Measurements from ENCODE around the gene HGD. TPM values are rescaled to one million over a fixed set of nuclear protein-coding genes. Genes with fewer than 3 reads are reported as not detected.

The HGD gene
- total RNA-seq, 2 experiments from 2014 or later = 0.19 TPM; not detected in 1

- H3K4me3 ChIP-seq (ENCODE audit: low read depth, low read length, poor library complexity, severe bottlenecking) = no peak overlapping the region
- TF ChIP-seq, protein P1, sequence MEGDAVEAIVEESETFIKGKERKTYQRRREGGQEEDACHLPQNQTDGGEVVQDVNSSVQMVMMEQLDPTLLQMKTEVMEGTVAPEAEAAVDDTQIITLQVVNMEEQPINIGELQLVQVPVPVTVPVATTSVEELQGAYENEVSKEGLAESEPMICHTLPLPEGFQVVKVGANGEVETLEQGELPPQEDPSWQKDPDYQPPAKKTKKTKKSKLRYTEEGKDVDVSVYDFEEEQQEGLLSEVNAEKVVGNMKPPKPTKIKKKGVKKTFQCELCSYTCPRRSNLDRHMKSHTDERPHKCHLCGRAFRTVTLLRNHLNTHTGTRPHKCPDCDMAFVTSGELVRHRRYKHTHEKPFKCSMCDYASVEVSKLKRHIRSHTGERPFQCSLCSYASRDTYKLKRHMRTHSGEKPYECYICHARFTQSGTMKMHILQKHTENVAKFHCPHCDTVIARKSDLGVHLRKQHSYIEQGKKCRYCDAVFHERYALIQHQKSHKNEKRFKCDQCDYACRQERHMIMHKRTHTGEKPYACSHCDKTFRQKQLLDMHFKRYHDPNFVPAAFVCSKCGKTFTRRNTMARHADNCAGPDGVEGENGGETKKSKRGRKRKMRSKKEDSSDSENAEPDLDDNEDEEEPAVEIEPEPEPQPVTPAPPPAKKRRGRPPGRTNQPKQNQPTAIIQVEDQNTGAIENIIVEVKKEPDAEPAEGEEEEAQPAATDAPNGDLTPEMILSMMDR (conservative IDR thresholded peaks at IDR 0.05; ENCODE audit: low read length) = no peak
- TF ChIP-seq EZH2phosphoT487 (IDR thresholded peaks at IDR 0.05; ENCODE audit: borderline replicate concordance, low read depth, low read length) = no peak
- CTCF ChIA-PET (ENCODE audit: unreplicated experiment) = no interaction called here
- POLR2A ChIA-PET = interaction anchor here (1.2 kb wide), 1 partner anchor 77 kb away, joined by 4 read pairs; the partner anchor contains the start of gene NDUFB4
- H3K9me3 ChIP-seq (ENCODE audit: low read length) = no peaks in the 10 kb centered on the region
- no peaks in the 10 kb centered on the region for H3K9me2 ChIP-seq (ENCODE audit: insufficient read depth, low read length)
- no TSS peak for BruUV-seq (replicated peaks)
- H2AFZ ChIP-seq (ENCODE audit: low read length) = no peak overlapping the region
- no peaks in the 10 kb centered on the region for H4K20me1 ChIP-seq (ENCODE audit: insufficient read depth, low read length)
- DNase-seq (ENCODE audit: low spot score) = no peak
- H3K27ac ChIP-seq (ENCODE audit: low read depth, low read length, poor library complexity, severe bottlenecking) = no peak overlapping the region
- H3K4me1 ChIP-seq (ENCODE audit: insufficient read depth, low read length, poor library complexity, severe bottlenecking) = no peaks in the 10 kb centered on the region
- intact Hi-C loops (cut with micrococcal nuclease; ENCODE audit: unreplicated experiment) = no loop called here
- no peak overlapping the region for H3K4me2 ChIP-seq (ENCODE audit: low read length)
- no peaks in the 10 kb centered on the region for H3K79me2 ChIP-seq (ENCODE audit: insufficient read depth, low read depth, low read length)
- no peaks in the 10 kb centered on the region for H3K36me3 ChIP-seq (ENCODE audit: insufficient read depth, low read length)
Observed at GRCh38 chr3:120673116-120673515, 8.9 kb downstream of the HGD start.

- POLR2A ChIA-PET = no interaction called here
- H3K4me3 ChIP-seq (ENCODE audit: low read depth, low read length, poor library complexity, severe bottlenecking) = no peak overlapping the region
- no TSS peak for BruUV-seq (replicated peaks)
- no peaks in the 10 kb centered on the region for H3K79me2 ChIP-seq (ENCODE audit: insufficient read depth, low read depth, low read length)
- no peaks in the 10 kb centered on the region for H3K36me3 ChIP-seq (ENCODE audit: insufficient read depth, low read length)
- CTCF ChIA-PET (ENCODE audit: unreplicated experiment) = no interaction called here
- TF ChIP-seq, protein P1 (conservative IDR thresholded peaks at IDR 0.05; ENCODE audit: low read length) = no peak
- no peak for TF ChIP-seq EZH2phosphoT487 (IDR thresholded peaks at IDR 0.05; ENCODE audit: borderline replicate concordance, low read depth, low read length)
- no peaks in the 10 kb centered on the region for H3K9me3 ChIP-seq (ENCODE audit: low read length)
- H2AFZ ChIP-seq (ENCODE audit: low read length) = no peak overlapping the region
- H3K27ac ChIP-seq (ENCODE audit: low read depth, low read length, poor library complexity, severe bottlenecking) = no peak overlapping the region
- H3K4me2 ChIP-seq (ENCODE audit: low read length) = no peak overlapping the region
- no peak for DNase-seq (ENCODE audit: low spot score)
- H4K20me1 ChIP-seq (ENCODE audit: insufficient read depth, low read length) = no peaks in the 10 kb centered on the region
- intact Hi-C loops (cut with micrococcal nuclease; ENCODE audit: unreplicated experiment) = no loop called here
- no peaks in the 10 kb centered on the region for H3K9me2 ChIP-seq (ENCODE audit: insufficient read depth, low read length)
- H3K4me1 ChIP-seq (ENCODE audit: insufficient read depth, low read length, poor library complexity, severe bottlenecking) = no peaks in the 10 kb centered on the region
Observed at GRCh38 chr3:120670576-120670975, 11.5 kb downstream of the HGD start.

DNA sequence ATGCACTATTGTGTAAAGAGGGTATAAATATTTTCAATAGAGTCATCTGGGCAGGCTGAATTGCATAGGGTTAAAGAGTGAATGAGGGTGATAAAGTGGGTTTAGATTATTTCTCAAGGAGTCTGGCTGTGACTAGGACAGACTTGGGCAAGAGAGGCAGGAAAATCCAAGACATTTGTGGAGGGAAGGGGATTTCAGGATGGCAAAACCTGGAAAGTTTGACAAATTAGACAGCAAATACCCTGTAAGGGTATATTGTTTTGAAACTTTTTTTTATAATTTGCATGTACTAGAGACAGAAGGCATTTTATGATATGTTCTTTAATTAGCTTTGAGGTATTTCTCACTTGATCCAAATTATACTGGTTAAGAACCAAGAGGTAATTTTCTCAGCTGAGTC is 17.1 kb downstream of the HGD start:
- intact Hi-C loops (cut with micrococcal nuclease; ENCODE audit: unreplicated experiment) = no loop called here
- BruUV-seq (replicated peaks) = no TSS peak
- no peaks in the 10 kb centered on the region for H3K9me3 ChIP-seq (ENCODE audit: low read length)
- no peaks in the 10 kb centered on the region for H3K79me2 ChIP-seq (ENCODE audit: insufficient read depth, low read depth, low read length)
- no peaks in the 10 kb centered on the region for H3K36me3 ChIP-seq (ENCODE audit: insufficient read depth, low read length)
- TF ChIP-seq, protein P1 (conservative IDR thresholded peaks at IDR 0.05; ENCODE audit: low read length) = no peak
- no peak for TF ChIP-seq EZH2phosphoT487 (IDR thresholded peaks at IDR 0.05; ENCODE audit: borderline replicate concordance, low read depth, low read length)
- no peaks in the 10 kb centered on the region for H3K4me1 ChIP-seq (ENCODE audit: insufficient read depth, low read length, poor library complexity, severe bottlenecking)
- no peak overlapping the region for H3K4me3 ChIP-seq (ENCODE audit: low read depth, low read length, poor library complexity, severe bottlenecking)
- no peak overlapping the region for H3K27ac ChIP-seq (ENCODE audit: low read depth, low read length, poor library complexity, severe bottlenecking)
- H4K20me1 ChIP-seq (ENCODE audit: insufficient read depth, low read length) = no peaks in the 10 kb centered on the region
- no peaks in the 10 kb centered on the region for H3K9me2 ChIP-seq (ENCODE audit: insufficient read depth, low read length)
- ChIA-PET CTCF (ENCODE audit: unreplicated experiment) (no interaction called here), POLR2A (interaction anchor here (0.6 kb wide), 1 partner anchor 781 kb away, joined by 3 read pairs; no protein-coding TSS in a partner anchor)
- H2AFZ ChIP-seq (ENCODE audit: low read length) = no peak overlapping the region
- no peak for DNase-seq (ENCODE audit: low spot score)
- H3K4me2 ChIP-seq (ENCODE audit: low read length) = no peak overlapping the region
